ENCODE results near the gene ABHD12. TPM values are rescaled to one million over a fixed set of nuclear protein-coding genes. Genes with fewer than 3 reads are reported as not detected.

Gene ABHD12
- total and polyA plus RNA-seq, 2 donors (not counting 1 experiment from before 2014, with no cell fraction given) = 9.6 to 28.3 TPM

DNA sequence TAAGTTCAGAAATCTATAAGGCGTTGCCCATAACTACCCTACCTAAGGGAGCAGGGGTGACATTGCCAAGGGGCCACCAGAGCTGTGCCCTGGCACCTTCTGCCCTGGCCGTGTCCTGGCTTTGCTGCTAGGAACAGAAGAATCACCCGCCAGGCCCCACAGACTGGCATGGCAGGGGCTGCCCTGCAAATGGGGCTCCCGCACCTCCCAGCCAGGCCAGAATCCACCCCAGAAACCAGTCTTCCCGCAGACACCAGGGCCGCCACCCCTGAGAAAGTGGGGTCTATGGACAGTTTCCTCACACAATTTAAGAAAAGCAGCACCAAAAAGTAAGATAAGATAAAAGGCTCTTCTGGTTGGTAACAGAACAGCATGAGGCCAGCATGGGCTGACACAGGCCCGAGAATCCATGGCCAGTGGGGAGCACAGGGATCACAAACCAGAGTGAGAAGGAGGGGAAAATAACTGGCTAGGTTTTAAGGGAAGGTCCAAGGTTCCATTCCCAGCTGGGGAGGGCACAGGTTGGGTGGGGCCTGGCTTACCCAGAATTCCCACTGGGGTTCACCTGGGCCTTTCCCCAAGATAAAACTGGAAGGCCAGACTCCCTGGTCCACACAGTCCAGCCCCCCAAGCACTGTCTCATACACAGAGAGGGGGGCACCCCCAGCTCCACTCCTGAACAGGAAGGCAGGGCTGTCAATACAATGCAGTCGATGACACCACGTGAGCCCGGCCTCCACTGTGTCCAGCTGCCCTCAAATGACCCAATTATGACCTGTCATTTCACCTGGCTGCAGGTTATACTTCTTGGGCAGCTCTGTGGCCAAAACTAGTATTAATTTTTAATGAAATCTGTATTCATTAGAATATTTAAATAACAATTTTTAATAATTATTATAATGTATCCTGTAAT lies 83.4 kb downstream of the ABHD12 start:
- H3K27ac Mint-ChIP-seq = no peak overlapping the region
- CTCF ChIA-PET = no interaction called here
- TF ChIP-seq EZH2 (IDR thresholded peaks at IDR 0.05; ENCODE audit: borderline replicate concordance, insufficient read depth, low read depth, low read length, poor library complexity, severe bottlenecking) = no peak
- TF ChIP-seq, protein P1, sequence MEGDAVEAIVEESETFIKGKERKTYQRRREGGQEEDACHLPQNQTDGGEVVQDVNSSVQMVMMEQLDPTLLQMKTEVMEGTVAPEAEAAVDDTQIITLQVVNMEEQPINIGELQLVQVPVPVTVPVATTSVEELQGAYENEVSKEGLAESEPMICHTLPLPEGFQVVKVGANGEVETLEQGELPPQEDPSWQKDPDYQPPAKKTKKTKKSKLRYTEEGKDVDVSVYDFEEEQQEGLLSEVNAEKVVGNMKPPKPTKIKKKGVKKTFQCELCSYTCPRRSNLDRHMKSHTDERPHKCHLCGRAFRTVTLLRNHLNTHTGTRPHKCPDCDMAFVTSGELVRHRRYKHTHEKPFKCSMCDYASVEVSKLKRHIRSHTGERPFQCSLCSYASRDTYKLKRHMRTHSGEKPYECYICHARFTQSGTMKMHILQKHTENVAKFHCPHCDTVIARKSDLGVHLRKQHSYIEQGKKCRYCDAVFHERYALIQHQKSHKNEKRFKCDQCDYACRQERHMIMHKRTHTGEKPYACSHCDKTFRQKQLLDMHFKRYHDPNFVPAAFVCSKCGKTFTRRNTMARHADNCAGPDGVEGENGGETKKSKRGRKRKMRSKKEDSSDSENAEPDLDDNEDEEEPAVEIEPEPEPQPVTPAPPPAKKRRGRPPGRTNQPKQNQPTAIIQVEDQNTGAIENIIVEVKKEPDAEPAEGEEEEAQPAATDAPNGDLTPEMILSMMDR (IDR thresholded peaks at IDR 0.05) = no peak
- no peaks in the 10 kb centered on the region for H3K9me3 Mint-ChIP-seq (ENCODE audit: insufficient read depth)
- Histone ChIP-seq H3K27me3 (replicated peaks in 1 of 4; ENCODE audit: control extremely low read depth in 1 of 4, control insufficient read depth in 3 of 4, insufficient read depth in 4 of 4, low read length in 3 of 4) (no peaks in the 10 kb centered on the region), H3K79me2 (ENCODE audit: control insufficient read depth, insufficient read depth, low read length) (no peaks in the 10 kb centered on the region), H3K4me2 (replicated peaks; ENCODE audit: low read depth, low read length, poor library complexity, severe bottlenecking) (no peak overlapping the region), H3K36me3 (replicated peaks in 1 of 2; ENCODE audit: control extremely low read depth in 1 of 2, control insufficient read depth in 1 of 2, extremely low read depth in 1 of 2, insufficient read depth in 2 of 2, low read length in 1 of 2) (peaks cover 0 to 2% of the 10 kb centered on the region in 2 experiments), H3K9me3 (ENCODE audit: control extremely low read depth in 1 of 3, control insufficient read depth in 2 of 3, insufficient read depth in 1 of 3, low read length in 2 of 3) (peaks cover 0 to 2% (median 0%) of the 10 kb centered on the region in 3 donors), H3K4me3 (ENCODE audit: control extremely low read depth in 1 of 5, extremely low read depth in 1 of 5, insufficient read depth in 1 of 5, low read depth in 2 of 5, low read length in 4 of 5) (no peak overlapping the region), H3K4me1 (ENCODE audit: control insufficient read depth in 2 of 2, insufficient read depth in 2 of 2, low read length in 2 of 2) (peaks cover 10 to 15% of the 10 kb centered on the region in 2 donors), H2AFZ (ENCODE audit: insufficient read depth, low read depth, low read length, poor library complexity, severe bottlenecking) (no peak overlapping the region), H3K27ac (ENCODE audit: low read length in 2 of 2) (no peak overlapping the region), H4K20me1 (ENCODE audit: control insufficient read depth, insufficient read depth, low read length, poor library complexity, severe bottlenecking) (no peaks in the 10 kb centered on the region), H3K9ac (ENCODE audit: low read length) (no peak overlapping the region)
- H3K27me3 Mint-ChIP-seq = no peaks in the 10 kb centered on the region
- peaks cover 24% of the 10 kb centered on the region for H3K4me1 Mint-ChIP-seq
- ATAC-seq (ENCODE audit: low read depth) (no peak), DNase-seq (no peak)
- intact Hi-C loops (cut with micrococcal nuclease) = no loop called here
- WGBS (ENCODE audit: insufficient coverage) = 98% methylated on average over 7 of the region's 10 CpGs
- POLR2A ChIA-PET = no interaction called here
- H3K4me3 Mint-ChIP-seq = no peak overlapping the region

DNA sequence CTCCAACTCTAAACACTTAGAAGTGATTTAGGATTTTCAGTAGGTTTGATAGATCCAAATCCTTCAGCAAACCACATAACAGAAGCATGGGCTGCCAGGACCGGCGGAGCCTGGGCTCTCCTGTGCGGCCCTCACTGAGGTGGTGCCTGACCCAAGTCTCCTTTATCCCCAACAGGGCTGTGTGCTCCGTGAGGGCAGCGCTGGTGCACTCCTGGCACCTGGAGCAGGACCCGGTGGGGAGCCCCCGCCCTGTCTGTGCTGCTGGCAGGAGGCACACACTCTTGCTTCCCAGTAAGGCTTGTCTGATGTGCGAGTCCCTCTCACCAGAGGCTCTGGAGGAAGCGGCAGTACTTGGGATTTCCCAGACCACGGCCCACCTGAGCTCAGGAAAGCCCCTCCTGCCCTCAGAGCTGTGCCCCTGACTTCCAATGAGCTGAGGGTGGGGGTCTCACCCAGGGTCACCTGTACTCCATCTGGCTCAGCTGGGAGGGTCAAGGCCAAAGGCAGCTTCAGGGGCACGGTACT lies 86.5 kb downstream of the ABHD12 start:
- Histone ChIP-seq H3K27ac (ENCODE audit: low read length in 2 of 2) (no peak overlapping the region), H3K36me3 (replicated peaks in 1 of 2; ENCODE audit: control extremely low read depth in 1 of 2, control insufficient read depth in 1 of 2, extremely low read depth in 1 of 2, insufficient read depth in 2 of 2, low read length in 1 of 2) (peaks cover 0 to 6% of the 10 kb centered on the region in 2 experiments), H3K27me3 (replicated peaks in 1 of 4; ENCODE audit: control extremely low read depth in 1 of 4, control insufficient read depth in 3 of 4, insufficient read depth in 4 of 4, low read length in 3 of 4) (no peaks in the 10 kb centered on the region), H4K20me1 (ENCODE audit: control insufficient read depth, insufficient read depth, low read length, poor library complexity, severe bottlenecking) (no peaks in the 10 kb centered on the region), H3K79me2 (ENCODE audit: control insufficient read depth, insufficient read depth, low read length) (no peaks in the 10 kb centered on the region), H3K4me2 (replicated peaks; ENCODE audit: low read depth, low read length, poor library complexity, severe bottlenecking) (no peak overlapping the region), H2AFZ (ENCODE audit: insufficient read depth, low read depth, low read length, poor library complexity, severe bottlenecking) (no peak overlapping the region), H3K9ac (ENCODE audit: low read length) (no peak overlapping the region), H3K4me1 (ENCODE audit: control insufficient read depth in 2 of 2, insufficient read depth in 2 of 2, low read length in 2 of 2) (no peaks in the 10 kb centered on the region), H3K9me3 (ENCODE audit: control extremely low read depth in 1 of 3, control insufficient read depth in 2 of 3, insufficient read depth in 1 of 3, low read length in 2 of 3) (no peaks in the 10 kb centered on the region), H3K4me3 (ENCODE audit: control extremely low read depth in 1 of 5, extremely low read depth in 1 of 5, insufficient read depth in 1 of 5, low read depth in 2 of 5, low read length in 4 of 5) (no peak overlapping the region)
- no peak for TF ChIP-seq EZH2 (IDR thresholded peaks at IDR 0.05; ENCODE audit: borderline replicate concordance, insufficient read depth, low read depth, low read length, poor library complexity, severe bottlenecking)
- TF ChIP-seq, protein P1 (IDR thresholded peaks at IDR 0.05) = no peak
- 91% methylated on average over 11 of the region's 11 CpGs for WGBS (ENCODE audit: insufficient coverage)
- H3K27me3 Mint-ChIP-seq = no peaks in the 10 kb centered on the region
- intact Hi-C loops (cut with micrococcal nuclease) = no loop called here
- POLR2A ChIA-PET = no interaction called here
- H3K27ac Mint-ChIP-seq = no peak overlapping the region
- H3K4me1 Mint-ChIP-seq = peaks cover 1% of the 10 kb centered on the region
- no peaks in the 10 kb centered on the region for H3K9me3 Mint-ChIP-seq (ENCODE audit: insufficient read depth)
- no peak for ATAC-seq (ENCODE audit: low read depth)
- CTCF ChIA-PET = no interaction called here
- no peak for DNase-seq
- no peak overlapping the region for H3K4me3 Mint-ChIP-seq
